HepG2 (cell line): ENCODE results near the gene PLAGL2. TPM values are rescaled to one million over a fixed set of nuclear protein-coding genes. Genes with fewer than 3 reads are reported as not detected.

Experiments used
- FOXO1 ChIP-seq: sonication (generic); formaldehyde crosslinking; IDR thresholded peaks from 2 replicates; pipeline ENCODE4 v1.4.0; 2020; ENCODE audit warnings: missing genetic modification reagents
- GZF1 ChIP-seq: sonication (generic); formaldehyde crosslinking; IDR thresholded peaks from 2 replicates; pipeline ENCODE4 v1.5.1; 2020; ENCODE audit warnings: mild to moderate bottlenecking, missing genetic modification reagents
- HHEX ChIP-seq: IDR thresholded peaks from 2 replicates; pipeline ENCODE4 v1.6.1; 2016; ENCODE audit warnings: control low read depth
- MAF1 ChIP-seq: sonication (generic); formaldehyde crosslinking; IDR thresholded peaks from 2 replicates; pipeline ENCODE4 v1.5.0; 2020; ENCODE audit warnings: missing genetic modification reagents, borderline replicate concordance
- NCOA2 ChIP-seq: sonication (generic); formaldehyde crosslinking; IDR thresholded peaks from 2 replicates; pipeline ENCODE4 v1.8.0; 2022; ENCODE audit warnings: inconsistent platforms
- NFRKB ChIP-seq: fragments of 450-650 bp; IDR thresholded peaks from 2 replicates; pipeline ENCODE4 v1.6.1; 2017
- PAWR ChIP-seq: sonication (generic); formaldehyde crosslinking; IDR thresholded peaks from 2 replicates; pipeline ENCODE4 v1.4.0; 2020; ENCODE audit warnings: missing genetic modification reagents, mild to moderate bottlenecking, borderline replicate concordance
- POGZ ChIP-seq: sonication (generic); formaldehyde crosslinking; IDR thresholded peaks from 2 replicates; pipeline ENCODE4 v1.4.0; 2020; ENCODE audit warnings: mild to moderate bottlenecking, missing genetic modification reagents
- SALL1 ChIP-seq: sonication (generic); formaldehyde crosslinking; IDR thresholded peaks from 2 replicates; pipeline ENCODE4 v1.8.0; 2022; ENCODE audit warnings: mild to moderate bottlenecking, missing genetic modification reagents
- SIN3B ChIP-seq: fragments of 150-350 bp; IDR thresholded peaks from 2 replicates; pipeline ENCODE4 v1.6.1; 2014; ENCODE audit warnings: low read length
- SNRNP70 ChIP-seq: fragments of 200-400 bp; formaldehyde crosslinking; IDR thresholded peaks from 2 replicates; pipeline ENCODE4 v1.6.1; 2017; ENCODE audit warnings: mild to moderate bottlenecking, low read depth, low read length, moderate library complexity
- SSRP1 ChIP-seq: IDR thresholded peaks from 2 replicates; pipeline ENCODE4 v1.6.1; 2016; ENCODE audit warnings: control low read depth
- TBX3 ChIP-seq: fragments of 450-650 bp; IDR thresholded peaks from 2 replicates; pipeline ENCODE4 v1.6.1; 2017; ENCODE audit warnings: antibody characterized with exemption, mild to moderate bottlenecking, inconsistent platforms, borderline replicate concordance
- YEATS4 ChIP-seq: sonication (generic); formaldehyde crosslinking; IDR thresholded peaks from 2 replicates; pipeline ENCODE4 v1.4.0; 2020; ENCODE audit warnings: missing genetic modification reagents, borderline replicate concordance
- ZBTB1 ChIP-seq: sonication (generic); formaldehyde crosslinking; IDR thresholded peaks from 2 replicates; pipeline ENCODE4 v1.4.0; 2020; ENCODE audit warnings: missing genetic modification reagents, borderline replicate concordance
- ZBTB20 ChIP-seq: sonication (generic); formaldehyde crosslinking; IDR thresholded peaks from 2 replicates; pipeline ENCODE4 v1.8.1; 2023; ENCODE audit warnings: missing genetic modification reagents, low read depth, mild to moderate bottlenecking, borderline replicate concordance
- ZFP36 ChIP-seq: fragments of 150-350 bp; IDR thresholded peaks from 2 replicates; pipeline ENCODE4 v1.6.1; 2018; ENCODE audit warnings: borderline replicate concordance, low read length, low read depth; ENCODE audit not compliant: partially characterized antibody
- ZNF282 ChIP-seq: fragments of 450-650 bp; IDR thresholded peaks from 2 replicates; pipeline ENCODE4 v1.6.1; 2018; ENCODE audit not compliant: partially characterized antibody
- ZNF550 ChIP-seq: sonication (generic); formaldehyde crosslinking; IDR thresholded peaks from 2 replicates; pipeline ENCODE4 v1.4.0; 2020; ENCODE audit warnings: mild to moderate bottlenecking, missing genetic modification reagents, borderline replicate concordance
- ZNF567 ChIP-seq: sonication (generic); formaldehyde crosslinking; IDR thresholded peaks from 2 replicates; pipeline ENCODE4 v1.8.1; 2023; ENCODE audit warnings: mild to moderate bottlenecking, missing genetic modification reagents, borderline replicate concordance
- ZNF570 ChIP-seq: sonication (generic); formaldehyde crosslinking; IDR thresholded peaks from 2 replicates; pipeline ENCODE4 v1.4.0; 2020; ENCODE audit warnings: mild to moderate bottlenecking, missing genetic modification reagents, borderline replicate concordance
- ZNF619 ChIP-seq: sonication (generic); formaldehyde crosslinking; IDR thresholded peaks from 2 replicates; pipeline ENCODE4 v1.4.0; 2020; ENCODE audit warnings: mild to moderate bottlenecking, missing genetic modification reagents
- ZNF674 ChIP-seq: sonication (generic); formaldehyde crosslinking; IDR thresholded peaks from 2 replicates; pipeline ENCODE4 v1.5.0; 2020; ENCODE audit warnings: low read depth, mild to moderate bottlenecking, missing genetic modification reagents
- ZNF713 ChIP-seq: sonication (generic); formaldehyde crosslinking; IDR thresholded peaks from 2 replicates; pipeline ENCODE4 v1.4.0; 2020; ENCODE audit warnings: mild to moderate bottlenecking, missing genetic modification reagents
- ZNF746 ChIP-seq: sonication (generic); formaldehyde crosslinking; IDR thresholded peaks from 2 replicates; pipeline ENCODE4 v1.8.0; 2022; ENCODE audit warnings: mild to moderate bottlenecking, missing genetic modification reagents
- ZSCAN29 ChIP-seq: sonication (generic); formaldehyde crosslinking; conservative IDR thresholded peaks from 2 replicates; pipeline ENCODE4 v1.4.0; 2020; ENCODE audit warnings: mild to moderate bottlenecking, missing genetic modification reagents
- ZSCAN30 ChIP-seq: sonication (generic); formaldehyde crosslinking; IDR thresholded peaks from 2 replicates; pipeline ENCODE4 v1.5.0; 2020; ENCODE audit warnings: mild to moderate bottlenecking, missing genetic modification reagents
- polyA plus RNA-seq, 8 experiments: library from polyadenylated mRNA; depleted of rRNA in 3 of 8; stranded (reverse) in 7 of 8; unstranded in 1 of 8; fragments of >200 nt; fragmentation: Illumina TruSeq in 4 of 8; extraction: Trizol in 4 of 8; gene quantifications; 2 replicates each; pipeline versions ENCODE4 v1.2.1 to v1.2.3, GENCODE V29; 2011 to 2016; ENCODE audit warnings: low read depth in 4 of 8, missing spikeins in 1 of 8, mixed read lengths in 1 of 8; ENCODE audit not compliant: insufficient read depth in 1 of 8
- total RNA-seq, 5 experiments: library from RNA; depleted of rRNA; stranded (reverse); fragments of >200 nt; fragmentation: Illumina TruSeq; extraction: Trizol; gene quantifications; 2 replicates each; pipeline ENCODE4 v1.2.3, GENCODE V29; 2016; ENCODE audit warnings: low read depth in 1 of 5
- TF ChIP-seq, protein P1 (sequence below): sonication (generic); formaldehyde crosslinking; IDR thresholded peaks from 2 replicates; pipeline ENCODE4 v1.5.0; 2020; ENCODE audit warnings: missing genetic modification reagents, mild to moderate bottlenecking, borderline replicate concordance

Gene PLAGL2
- total and polyA plus RNA-seq, 2 of the 13 experiments (the other 11 are each of a cell fraction or from before 2014, with no cell fraction given) = 15.2 to 15.3 TPM

DNA sequence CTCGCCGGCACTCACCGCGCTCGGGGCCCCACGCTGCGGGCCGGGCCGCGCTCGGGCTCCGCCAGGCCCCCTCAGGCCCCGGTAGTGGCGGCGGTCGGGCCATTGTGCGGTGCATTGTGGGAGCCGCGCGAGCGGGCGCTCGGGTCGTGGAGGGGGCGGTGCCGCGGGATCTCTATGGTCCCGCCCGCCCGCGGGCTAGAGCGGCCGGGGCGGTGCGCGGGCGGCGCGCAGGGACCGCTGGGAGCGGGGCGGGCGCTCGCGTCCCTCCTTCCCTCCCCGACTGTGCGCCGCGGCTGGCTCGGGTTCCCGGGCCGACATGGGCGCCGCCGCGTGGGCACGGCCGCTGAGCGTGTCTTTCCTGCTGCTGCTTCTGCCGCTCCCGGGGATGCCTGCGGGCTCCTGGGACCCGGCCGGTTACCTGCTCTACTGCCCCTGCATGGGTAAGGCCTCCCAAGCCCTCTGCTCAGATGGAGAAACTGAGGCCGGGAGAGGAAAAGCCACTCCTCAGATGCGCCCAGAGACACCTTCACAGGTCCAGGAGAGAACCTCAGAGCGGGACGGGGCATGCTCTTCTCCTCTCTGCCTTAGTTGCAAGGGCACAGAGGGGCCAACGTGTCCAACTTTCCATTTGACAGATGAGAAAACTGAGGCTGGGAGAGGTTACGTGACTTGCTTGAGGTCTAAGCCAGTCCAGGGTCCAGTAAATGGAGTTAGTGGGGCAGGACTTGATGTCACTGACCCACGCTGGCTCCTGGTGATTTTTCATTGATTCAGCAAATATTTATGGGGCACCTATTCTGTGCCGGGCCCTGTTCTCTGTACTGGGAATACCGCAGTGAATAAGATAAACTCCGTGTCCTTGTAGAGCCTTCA lies at the start of gene PLAGL2, which contains the start of gene POFUT1 (continued):
- TF ChIP-seq NCOA2 (CRISPR knock-in tag) = 0 out of 2 replicates have a peak, but pooled peaks have one; percentile 5
- TF ChIP-seq ZSCAN30 (CRISPR knock-in tag) = no peak; the same call in 1 of the 2 replicates
- TF ChIP-seq ZNF746 (CRISPR knock-in tag) = peak; percentile 60; the same call in 1 of the 2 replicates
- no peak for TF ChIP-seq SNRNP70
- no peak for TF ChIP-seq PAWR
- TF ChIP-seq POGZ = no peak; the same call in none of the 2 replicates
- peak; percentile 78 for TF ChIP-seq SALL1 (CRISPR knock-in tag)
- TF ChIP-seq ZSCAN29 (CRISPR knock-in tag) = no peak
- TF ChIP-seq SSRP1 (CRISPR knock-in tag) = peak; percentile 73
- no peak for TF ChIP-seq ZNF570
- no peak for TF ChIP-seq ZFP36
- TF ChIP-seq FOXO1 (CRISPR knock-in tag) = no peak; the same call in 1 of the 2 replicates
- TF ChIP-seq MAF1 (CRISPR knock-in tag) = peak; percentile 76; the same call in 1 of the 2 replicates
- TF ChIP-seq, protein P1, sequence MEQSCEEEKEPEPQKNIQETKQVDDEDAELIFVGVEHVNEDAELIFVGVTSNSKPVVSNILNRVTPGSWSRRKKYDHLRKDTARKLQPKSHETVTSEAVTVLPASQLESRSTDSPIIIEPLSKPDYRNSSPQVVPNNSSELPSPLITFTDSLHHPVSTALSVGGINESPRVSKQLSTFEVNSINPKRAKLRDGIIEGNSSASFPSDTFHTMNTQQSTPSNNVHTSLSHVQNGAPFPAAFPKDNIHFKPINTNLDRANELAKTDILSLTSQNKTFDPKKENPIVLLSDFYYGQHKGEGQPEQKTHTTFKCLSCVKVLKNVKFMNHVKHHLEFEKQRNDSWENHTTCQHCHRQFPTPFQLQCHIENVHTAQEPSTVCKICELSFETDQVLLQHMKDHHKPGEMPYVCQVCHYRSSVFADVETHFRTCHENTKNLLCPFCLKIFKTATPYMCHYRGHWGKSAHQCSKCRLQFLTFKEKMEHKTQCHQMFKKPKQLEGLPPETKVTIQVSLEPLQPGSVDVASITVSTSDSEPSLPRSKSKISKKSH (CRISPR knock-in tag) = peak; percentile 78; the same call in 1 of the 2 replicates
- peak; percentile 69 for TF ChIP-seq ZBTB20 (CRISPR knock-in tag)
- no peak for TF ChIP-seq TBX3
- TF ChIP-seq GZF1 (CRISPR knock-in tag) = 0 out of 2 replicates have a peak, but pooled peaks have one; percentile 15
- TF ChIP-seq SIN3B = no peak; the same call in 1 of the 2 replicates
- 0 out of 2 replicates have a peak, but pooled peaks have one; percentile 91 for TF ChIP-seq ZNF550 (CRISPR knock-in tag)
- TF ChIP-seq YEATS4 (CRISPR knock-in tag) = peak; percentile 98
- TF ChIP-seq ZNF619 = peak; percentile 96
- TF ChIP-seq HHEX (CRISPR knock-in tag) = no peak; the same call in 1 of the 2 replicates
- no peak for TF ChIP-seq NFRKB
- TF ChIP-seq ZBTB1 (CRISPR knock-in tag) = no peak; the same call in 1 of the 2 replicates
- peak; percentile 99 for TF ChIP-seq ZNF567
- TF ChIP-seq ZNF282 = no peak
- no peak for TF ChIP-seq ZNF674 (CRISPR knock-in tag)
- peak; percentile 96 for TF ChIP-seq ZNF713 (CRISPR knock-in tag)
